Endometrium (tissue), 2 donors: Measurements from ENCODE around the gene RTN4RL1.

ENCODE experiments used
- FAIRE-seq: peaks from 2 replicates; lab custom pipeline; 2012; peaks lifted over from hg19 to GRCh38; lab: Jason Lieb, UNC
- donor health status: control.
- donor health status: control.

Gene RTN4RL1

DNA sequence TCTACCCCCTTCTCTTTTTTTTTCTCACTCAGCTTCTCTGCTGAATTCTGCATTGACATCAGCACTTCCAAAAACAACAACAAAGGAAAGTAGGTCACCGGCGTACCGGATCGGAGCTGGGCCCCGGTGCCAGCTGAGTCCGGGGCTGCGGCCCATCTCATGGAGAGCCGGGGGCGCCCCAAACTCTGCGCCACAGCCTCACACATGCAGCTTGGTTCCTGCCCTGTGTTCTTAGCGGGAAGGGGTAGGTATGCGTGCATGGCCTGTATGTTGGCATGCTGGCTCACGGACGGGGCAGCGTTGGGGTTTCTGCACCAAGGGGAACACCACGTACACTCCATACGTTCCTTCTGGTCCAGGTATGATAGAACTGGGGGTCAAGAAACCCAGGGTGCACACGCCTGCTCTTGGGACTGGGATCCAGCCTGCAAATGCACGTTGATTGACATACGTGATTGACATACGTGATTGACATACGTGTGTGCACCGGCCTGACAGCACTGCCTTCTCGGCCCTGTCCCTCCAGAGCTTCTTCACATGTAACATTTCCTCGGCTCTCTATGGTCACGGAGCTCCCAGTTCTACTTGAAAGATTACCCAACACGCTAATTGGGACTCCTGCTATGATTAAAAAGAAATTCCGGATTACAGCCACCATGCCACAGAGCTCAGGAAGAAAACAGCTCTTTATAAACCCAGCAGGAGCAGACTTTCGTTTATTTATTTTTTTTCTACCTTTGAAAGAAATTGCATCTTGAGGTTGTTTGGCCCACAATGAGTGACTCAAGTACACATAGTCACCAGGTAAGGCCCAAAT lies 106.6 kb downstream of the RTN4RL1 start:
- FAIRE-seq, result no peak

DNA sequence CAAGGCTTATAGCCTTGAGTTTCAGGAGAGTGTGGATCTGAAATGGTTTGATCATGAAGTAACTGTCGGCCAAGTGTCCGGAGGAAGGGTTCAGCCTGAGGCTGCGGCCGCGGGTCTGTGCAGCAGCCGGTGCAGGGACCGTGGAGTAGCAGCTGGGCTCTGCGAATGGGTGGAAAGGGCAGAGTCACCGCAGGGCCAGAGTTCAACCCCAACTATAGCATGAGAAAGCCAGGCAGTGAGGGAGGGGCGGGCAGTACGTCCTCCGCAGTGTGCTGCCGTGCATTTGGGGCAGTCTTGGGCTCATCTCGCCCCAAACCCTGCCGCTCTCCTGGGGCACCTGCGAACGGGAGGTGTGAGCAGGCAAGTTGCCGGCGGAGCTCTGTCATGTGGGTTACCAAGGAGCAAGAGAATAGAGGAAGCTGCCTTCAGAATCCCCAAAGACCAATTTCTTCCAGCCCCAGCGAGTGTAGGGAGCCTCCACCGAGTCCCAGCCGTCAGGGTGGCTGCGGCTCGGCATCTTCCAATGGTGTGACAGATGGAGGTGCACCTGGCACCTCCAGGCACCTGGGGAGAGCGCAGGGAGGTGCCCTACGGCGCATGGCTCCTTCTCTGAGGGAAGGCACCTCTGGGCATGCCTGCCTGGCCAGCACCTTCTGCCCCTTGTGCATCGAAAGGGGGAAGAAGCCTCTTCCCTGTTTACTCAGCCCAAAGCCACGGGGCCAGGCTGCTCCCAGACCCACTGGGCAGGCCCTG lies 108.0 kb downstream of the RTN4RL1 start:
- no peak for FAIRE-seq

DNA sequence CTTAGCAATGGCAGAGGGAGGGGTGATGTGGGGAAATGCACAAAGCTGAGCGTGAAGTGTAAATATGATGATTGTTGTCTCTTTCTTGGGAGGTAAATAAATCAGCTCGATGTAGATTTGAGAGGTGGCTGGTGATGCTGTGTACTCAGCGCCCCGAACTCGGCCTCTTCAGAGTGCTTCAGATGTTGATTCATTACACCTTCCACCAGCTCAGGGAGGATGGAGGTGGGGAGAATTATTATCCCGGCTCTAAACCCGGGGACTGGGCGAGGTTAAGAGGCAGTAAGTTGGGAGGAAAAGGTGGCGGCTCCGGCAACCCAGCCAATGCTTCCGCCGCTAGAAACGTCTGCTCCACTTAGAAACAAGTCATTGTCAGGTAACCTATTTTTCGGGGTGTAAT lies 108.8 kb downstream of the RTN4RL1 start:
- FAIRE-seq, result no peak

DNA sequence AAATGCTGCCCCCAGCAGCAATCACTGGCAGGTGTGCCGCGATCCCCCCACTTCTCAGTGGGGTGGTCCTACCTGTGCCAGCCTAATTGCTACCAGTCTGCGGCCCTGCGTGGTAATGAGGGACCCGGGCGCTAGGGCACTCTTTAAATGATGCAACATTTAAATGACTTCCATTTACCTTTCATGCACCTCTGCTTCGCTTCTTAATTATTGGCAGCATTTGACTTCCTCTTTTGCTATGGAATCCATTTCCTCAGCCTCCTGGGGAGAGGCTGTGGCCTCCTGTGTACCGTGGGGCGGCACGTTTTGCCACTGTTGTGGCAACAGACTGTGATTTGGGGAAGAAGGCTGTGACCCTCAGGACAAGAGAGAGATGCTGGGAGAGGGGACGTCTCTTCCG lies 109.2 kb downstream of the RTN4RL1 start:
- FAIRE-seq, result no peak

DNA sequence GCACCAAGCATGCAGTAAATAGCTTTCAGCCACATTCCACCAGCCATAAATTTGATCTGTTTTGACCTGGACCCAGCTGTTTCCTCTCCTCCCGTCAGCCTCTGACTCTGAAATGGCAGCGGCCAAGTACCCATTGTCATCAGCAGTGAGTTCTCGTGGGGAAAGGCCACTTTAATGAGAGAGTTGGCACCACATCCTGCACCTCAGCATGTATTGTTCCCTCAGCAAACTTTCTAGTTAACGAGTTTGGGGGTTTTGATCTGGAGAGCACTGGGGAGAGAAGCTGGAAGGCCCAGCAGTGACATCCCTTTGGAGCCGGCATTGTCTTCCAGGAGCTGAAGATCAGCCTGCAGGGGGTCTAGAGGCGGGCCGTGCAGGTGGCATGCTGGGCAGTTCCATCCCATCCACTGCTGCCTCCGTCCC lies 110.5 kb downstream of the RTN4RL1 start:
- FAIRE-seq, result no peak

DNA sequence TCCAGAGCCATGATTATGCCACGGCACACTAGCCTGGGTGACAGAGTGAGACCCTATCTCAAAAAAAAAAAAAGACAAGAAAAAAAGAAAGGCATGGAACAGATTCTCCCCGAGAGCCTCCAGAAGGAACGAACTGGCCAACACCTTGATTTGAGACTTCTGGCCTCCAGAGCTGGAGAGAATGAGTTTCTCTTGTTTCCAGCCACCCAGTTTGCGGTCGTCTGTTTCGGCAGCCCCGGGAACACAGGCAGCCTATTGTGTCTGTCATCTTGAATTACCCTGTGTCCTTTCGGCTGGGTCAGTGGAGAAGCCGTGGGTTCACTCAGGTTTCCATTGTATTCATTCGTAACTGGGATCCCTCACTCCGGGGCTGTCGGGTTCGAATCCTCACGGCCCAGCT lies 111.4 kb downstream of the RTN4RL1 start:
- FAIRE-seq, result no peak

DNA sequence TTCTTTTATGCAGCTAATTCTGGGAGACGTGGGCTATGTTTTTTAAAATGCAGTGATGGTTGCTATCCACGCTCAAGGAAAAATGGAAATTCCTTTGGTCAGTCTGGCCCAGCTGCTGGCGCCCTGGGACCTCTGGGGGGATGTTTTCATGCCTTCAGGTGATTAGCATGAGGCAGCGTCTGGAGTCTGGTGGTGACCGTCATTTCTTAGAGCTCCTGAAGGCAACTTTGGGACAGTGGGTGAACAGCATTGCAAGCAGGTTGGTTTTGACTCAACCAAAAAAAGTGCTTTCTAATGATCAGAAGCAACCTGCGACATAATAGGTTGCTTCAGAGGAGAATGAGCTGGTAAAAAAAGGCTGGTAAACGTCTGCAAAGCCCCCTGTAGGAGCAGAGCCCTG lies 113.0 kb downstream of the RTN4RL1 start:
- FAIRE-seq, result no peak

DNA sequence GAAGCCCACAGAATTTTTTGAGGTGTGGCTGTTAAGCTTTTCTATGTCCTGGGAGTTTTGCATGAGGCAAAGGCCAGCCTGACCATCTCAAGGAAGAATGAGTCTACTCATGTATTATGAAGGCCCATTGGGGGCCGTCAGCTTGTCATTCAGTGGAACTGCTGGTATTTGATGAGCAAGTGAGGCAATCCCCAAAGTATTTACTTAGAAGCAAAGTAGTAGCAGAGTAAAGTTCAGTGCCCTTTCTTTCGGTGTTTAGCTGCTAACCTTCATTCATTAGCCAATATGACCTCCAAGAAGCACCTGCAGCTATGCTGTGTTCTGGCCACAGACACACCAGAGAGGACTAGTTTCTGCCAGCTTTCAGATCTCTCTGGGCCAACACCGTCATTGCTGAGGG lies 115.1 kb downstream of the RTN4RL1 start:
- no peak for FAIRE-seq

DNA sequence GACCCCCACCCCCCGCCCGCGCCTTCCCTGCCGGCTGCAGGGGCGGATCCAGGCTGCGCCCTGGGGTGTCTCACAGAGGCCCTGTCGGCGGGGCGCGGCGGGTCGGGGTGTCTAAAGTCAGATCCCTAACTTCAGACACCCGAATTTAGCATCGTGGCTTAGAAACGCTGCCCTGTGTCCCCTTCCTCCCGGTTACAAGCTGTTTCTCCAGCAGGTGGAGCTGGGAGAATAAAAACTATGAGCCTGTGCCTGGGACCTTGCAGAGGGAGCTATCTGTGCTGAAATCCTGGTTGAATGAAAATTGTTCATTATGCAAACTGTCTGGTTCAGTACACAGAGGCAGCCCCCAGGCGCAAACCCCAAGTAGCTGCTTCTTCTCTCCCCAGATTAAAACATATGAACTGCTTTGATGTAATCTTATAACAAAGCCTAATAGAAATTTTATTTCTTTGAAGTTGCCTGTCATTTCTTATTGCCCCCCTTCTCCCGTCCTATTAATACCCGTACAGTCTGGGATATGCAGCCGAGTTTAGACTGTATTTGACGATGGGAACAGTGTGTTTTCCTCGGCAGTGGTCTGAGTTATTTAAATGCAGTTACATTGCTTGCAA lies 116.3 kb downstream of the RTN4RL1 start:
- no peak for FAIRE-seq

DNA sequence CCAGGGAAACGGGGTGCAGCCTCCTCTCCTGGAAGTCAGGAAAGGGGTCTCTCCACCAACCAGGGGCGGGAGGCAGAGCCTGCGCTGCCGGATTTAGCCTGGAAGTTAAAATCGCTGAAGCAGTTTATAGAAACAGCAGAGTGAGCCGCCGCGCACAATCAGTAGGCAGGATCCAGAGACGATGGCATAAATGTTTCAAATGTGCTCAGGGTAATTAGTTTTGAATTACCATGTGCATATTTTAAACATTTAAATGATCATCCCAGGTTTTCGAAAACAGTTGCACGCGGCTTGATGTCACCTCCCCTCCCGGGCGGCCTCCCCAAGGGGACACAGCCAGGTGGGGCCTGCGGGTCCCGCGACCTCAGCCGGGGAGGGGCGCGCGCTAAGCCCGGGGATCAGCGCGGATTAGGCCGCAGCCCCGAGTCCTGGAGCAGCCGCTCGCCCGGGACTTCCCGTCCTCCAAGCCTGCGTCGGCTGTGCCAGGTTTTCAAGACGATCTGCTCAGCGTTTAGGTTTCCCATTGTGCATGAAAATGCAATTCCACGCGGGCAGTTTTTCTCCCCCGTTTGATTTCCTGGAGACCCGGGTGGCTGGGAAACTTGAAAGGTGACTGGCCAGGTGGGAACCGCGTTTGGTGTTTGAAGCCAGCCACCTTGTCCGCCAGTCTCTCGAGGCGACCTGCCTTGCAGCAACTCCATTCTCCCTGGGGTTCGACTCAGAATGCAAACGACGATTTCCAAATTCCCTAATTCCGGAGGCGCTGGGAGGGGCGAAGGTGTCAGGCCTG lies 117.0 kb downstream of the RTN4RL1 start:
- no peak for FAIRE-seq

DNA sequence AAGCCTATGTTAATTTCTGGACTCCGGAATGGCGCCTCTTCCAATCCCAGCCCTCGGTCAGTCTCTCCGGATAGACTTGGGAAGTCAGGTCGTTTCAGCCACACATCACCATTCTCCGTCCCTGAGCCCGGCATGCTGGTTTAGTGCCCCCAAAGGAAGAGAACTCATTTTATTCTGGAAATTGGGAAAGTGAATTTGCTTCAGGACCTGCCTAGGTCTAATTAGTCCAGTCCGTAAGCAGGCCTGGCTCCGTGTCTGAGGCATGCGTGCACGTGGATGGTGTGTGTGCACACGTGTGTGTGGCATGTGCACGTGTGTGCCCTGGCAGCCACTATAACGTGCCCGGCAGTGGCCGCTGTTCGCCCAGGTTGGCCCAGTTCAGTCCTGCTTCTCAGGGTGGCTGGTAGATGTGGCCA lies 117.9 kb downstream of the RTN4RL1 start:
- no peak for FAIRE-seq

DNA sequence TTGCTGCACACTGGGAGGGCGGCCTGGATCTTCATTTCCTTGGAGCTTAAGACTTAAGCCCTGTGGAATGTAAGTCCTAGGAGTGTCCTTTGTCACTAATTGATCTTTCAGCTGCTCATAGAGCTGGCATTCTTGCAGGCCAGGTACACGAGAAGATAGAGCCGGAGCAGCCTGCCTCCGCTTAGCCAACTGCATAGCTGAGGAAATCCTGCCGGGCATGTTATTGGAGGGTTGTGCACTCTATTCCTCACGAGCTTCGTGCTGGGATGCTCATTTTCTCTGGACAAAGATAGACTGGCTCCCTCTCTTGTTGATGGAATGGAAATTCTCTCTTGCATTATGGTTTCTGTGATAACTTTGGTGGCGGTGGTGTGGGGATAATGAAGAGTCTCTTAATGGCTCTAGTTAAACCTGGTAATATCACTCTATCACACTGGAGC lies 118.5 kb downstream of the RTN4RL1 start:
- FAIRE-seq, result no peak

DNA sequence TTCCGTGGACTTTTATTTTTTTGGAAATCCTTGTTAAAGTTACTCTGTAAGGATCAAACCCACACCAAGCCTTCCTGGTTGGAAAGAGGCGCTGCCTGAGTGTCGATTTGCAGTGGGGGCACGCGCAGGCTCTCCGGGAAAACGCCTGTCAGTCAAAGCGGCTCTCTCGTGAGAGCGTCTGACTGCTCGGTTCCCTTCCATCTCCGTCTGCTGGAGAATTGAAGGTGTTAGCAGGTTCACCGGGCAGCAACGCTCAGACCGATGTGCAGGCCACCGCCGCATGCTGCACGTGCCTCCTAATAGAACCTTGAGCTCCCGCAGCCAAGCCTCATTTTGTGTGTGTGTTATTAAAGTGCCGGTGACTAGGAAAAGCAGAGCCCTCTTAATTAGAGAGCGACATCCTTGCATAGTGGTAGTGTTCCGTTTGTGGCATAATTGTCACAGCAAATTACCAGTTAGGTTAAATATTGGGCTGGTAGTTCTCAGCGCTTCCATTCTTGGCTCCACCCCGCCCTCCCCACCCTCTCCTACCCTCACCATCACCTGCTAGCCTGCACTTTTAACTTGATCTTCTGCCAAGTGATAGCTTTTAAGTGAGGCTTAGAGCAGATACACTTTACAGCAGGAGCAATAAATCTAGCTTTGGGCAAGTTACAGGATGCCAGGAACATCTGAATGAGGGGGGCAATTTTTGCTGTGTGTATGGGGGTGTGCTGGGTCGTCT lies 119.8 kb downstream of the RTN4RL1 start:
- no peak for FAIRE-seq

DNA sequence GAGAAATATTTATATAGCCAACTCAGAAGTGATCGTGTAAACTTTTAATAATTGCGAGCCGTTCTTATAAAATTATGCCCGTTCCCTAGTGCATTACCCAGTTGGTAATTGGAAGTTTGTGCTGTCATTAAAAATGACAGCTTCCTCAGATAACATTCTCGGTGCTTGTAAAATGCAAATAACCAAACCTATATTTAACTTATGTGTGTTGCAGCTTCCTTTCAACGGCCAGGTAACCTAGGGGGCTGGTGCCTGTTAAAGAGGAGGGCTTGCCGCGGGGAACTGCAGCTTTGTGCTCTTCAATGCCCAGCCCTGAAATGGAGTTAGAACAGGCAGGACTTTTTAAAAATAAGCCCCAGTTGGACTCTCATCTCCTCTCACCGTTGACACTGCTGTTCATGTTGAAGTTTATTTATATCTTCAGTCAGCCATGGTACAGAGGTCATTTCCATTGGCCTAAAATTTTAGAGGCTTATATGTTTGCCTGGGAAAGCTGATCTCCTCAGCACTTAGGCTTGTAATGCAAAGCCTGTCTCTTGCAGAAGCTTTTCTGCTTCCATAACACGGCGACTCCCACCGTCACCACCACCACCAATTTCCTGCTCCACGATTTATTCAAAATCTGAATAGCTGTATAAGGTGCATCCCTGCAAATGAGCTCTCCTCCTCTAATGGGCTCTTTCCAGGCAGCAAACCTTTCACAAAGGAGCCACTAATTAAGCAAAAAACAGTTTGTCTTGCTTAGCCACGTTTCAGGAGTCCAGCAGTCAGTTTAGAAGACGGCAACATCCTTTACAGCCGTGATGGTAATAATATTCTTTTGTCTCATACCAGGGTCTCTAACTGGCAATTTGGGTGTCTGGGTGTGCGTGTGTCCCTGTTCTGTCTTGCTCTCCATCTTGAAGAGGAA lies 120.6 kb downstream of the RTN4RL1 start:
- no peak for FAIRE-seq

DNA sequence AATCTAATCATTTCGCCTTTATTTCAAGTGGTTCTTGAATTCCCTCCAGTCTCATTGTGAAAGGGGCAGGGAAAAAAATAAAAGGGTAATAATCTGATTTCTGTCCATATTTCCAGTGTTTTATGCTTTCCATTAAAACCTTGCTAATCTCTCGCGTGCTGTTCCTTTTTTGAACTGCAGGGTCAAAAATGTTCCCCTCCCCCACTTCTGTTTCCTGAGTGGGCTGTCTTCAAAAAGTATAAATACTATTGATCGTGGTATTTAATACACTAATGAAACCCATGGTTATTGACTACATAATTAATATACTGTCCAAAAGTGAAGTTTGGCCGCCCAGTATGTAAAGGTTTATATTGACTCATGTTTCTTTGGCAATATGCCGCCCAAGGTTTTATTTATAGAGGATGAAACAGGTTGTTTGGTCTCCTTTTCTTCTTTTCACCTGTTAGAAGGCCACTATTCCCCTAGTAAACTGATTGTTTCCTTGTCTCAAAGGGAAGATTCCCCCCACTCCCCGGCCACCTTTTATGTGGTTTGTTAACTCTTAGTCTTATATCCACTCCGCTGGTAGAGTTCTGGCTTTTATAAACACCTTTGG lies 125.6 kb downstream of the RTN4RL1 start:
- FAIRE-seq, result no peak

DNA sequence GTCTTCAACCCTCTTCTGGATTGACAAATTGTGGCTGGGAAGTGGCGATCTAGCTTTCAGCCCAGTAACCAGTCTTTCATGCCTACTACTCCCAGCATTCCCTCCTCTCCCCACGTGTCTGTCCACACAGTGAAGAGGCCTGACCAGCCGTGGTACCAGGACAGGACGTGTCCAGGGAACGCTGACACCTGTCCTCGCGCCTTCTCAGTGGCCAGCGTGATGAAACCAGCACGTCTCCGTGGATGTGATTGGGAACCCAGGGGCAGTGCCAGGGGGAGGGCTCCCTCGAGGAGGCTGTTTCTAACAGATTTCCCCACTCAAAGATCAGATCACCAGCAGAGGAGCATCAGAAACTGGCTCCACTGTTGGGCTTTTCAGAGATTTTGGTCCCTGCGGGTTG lies 126.3 kb downstream of the RTN4RL1 start:
- no peak for FAIRE-seq

DNA sequence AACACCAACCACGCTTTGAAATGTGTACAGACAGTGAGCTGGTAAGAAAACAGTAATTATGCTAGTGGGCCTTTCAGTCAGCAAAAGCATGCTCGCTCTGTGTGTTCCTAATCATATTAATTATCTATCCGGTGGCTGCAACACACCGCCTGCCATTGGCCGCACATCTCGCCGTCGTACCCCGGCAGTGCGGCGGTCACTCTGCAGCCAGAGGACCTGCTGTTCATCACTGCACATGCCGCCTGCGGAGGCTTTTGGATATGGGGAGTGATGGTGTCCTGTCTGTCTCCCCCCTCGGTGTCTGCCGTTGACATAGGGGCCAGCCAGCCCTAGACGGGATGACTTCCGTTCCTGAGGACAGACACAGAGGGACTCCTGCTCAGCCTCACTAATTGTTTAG lies 126.8 kb downstream of the RTN4RL1 start:
- no peak for FAIRE-seq

DNA sequence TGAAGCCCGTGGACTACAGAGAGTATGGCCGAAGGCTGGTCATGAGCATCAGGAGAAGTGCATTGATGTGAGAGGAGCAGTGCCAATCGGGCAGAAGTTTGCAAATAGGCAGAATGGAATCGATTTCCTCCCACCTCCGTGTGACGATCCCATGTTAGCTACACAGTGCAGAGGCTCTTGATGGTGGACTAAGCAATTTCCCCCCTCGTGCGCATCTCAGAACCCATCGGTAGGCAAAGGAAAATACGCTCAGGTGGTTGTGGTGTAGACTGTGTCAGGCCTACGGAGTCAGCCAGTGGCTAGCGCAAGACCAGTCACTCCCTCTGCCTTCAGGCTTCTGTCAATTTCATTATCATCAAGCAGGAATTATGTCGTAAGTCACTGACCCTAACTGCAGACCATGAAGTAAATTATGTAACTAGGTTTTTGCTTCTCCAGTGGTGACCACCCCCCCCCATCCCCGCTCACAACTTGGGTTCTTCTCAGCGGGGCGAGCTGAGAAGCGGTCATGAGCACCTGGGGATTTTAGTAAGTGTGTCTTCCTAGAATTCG lies 128.0 kb downstream of the RTN4RL1 start:
- FAIRE-seq, result no peak

DNA sequence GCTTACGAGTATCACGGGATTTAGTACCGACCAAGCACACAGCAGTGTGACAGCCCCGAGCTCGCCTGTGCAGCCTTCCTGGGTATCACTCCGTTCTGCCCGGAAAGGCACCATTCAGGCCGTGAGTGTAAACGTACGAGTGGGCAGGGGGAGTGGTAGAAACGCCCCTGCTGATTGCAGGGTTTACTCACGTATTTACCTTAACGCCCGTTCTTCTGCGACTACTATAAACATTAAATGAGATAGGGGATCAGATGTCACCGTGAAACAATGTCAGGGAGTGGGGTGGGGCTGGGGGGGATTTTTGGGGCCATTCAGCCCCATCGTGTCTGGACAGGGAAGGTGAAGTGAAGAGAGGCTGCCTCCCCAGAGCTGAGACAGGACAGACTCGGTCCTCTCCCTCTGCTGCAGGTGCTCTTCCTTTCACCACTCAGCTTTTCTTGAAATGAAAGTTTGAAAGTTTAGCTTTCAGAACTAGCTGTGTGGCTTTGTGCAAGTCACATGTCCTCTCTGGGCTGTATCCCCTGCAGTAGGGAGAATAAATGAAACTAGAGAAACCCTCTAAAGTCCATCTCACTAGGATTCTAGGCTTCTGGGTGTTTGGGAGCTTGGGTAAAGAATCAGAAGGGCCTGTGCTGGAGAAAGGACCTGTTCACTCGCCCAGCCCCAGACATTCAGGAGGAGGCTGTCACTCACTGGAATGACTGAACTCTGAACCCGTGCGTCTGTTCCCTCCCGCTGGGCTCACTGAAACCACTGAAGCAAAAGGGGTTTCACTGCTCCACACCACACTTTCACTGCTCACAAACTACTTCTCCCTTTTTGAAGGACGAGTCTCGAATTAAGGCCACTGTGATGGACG lies 128.7 kb downstream of the RTN4RL1 start:
- FAIRE-seq, result no peak
